GM18498 (cell line): Measurements from ENCODE around the gene RLN3.

Experiments used
- ATAC-seq: cut with Tn5 transposase; IDR thresholded peaks from one replicate; pipeline ENCODE4 v1.9.1; 2021; ENCODE audit warnings: mild to moderate bottlenecking, moderate library complexity; ENCODE audit not compliant: unreplicated experiment

Gene RLN3

DNA sequence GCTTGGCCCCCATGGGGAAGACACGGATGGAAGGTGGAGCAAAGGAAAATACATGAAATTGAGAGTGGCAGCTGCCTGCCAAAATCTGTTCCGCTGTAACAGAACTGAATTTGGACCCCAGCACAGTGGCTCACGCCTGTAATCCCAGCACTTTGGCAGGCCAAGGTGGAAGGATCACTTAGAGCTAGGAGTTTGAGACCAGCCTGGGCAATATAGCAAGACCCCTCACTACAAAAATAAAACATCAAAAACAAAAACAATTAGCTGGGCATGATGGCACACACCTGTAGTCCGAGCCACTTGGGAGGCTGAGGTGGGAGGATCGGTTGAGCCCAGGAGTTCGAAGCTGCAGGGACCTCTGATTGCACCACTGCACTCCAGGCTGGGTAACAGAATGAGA is 24.5 kb downstream of the RLN3 start:
- ATAC-seq, result no peak

- no peak for ATAC-seq
These were observed 25.1 kb downstream of the RLN3 start for GRCh38 chr19:14053032-14053431.

- no peak for ATAC-seq
These were observed 25.6 kb downstream of the RLN3 start for GRCh38 chr19:14053500-14053899.

- ATAC-seq, result no peak
These were observed 26.2 kb downstream of the RLN3 start for GRCh38 chr19:14054099-14054498.

DNA sequence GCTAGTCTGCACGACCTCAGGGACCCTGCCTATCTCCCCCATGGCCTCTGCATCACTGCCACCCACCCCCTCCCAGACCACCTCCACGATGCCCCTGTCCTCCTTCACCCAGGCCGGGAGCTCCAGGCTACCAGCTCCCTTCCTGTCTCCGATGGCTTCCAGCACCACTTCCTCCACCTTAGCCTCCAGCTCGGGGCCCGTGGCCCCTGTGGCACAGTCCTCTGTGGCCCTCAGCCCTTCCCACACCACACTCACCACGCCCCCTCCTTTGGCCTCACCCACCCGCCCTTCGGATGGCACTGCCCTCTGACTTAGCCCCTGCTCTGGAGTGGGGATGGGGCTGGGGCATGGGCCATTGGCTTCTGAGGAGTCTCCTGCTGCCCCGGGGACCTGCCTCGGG is 26.8 kb downstream of the RLN3 start:
- no peak for ATAC-seq

DNA sequence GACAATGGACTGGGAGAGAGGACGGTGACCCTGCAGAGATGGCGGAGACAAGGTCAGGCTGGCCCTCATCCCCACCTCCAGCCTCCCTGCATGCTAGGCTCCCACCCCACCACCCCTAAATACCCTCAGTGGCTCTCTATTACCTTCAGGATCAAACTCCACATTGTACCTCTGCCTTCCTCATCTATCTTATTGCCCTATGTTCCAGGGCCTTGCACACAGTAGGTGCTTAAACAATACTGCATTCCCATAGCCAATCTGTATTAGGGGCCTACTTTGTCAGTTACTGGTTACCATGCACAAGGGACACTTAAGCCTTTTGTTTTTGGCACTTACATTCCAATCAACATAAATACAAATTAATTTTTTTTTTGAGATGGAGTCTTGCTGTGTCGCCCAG is 27.4 kb downstream of the RLN3 start:
- no peak for ATAC-seq

DNA sequence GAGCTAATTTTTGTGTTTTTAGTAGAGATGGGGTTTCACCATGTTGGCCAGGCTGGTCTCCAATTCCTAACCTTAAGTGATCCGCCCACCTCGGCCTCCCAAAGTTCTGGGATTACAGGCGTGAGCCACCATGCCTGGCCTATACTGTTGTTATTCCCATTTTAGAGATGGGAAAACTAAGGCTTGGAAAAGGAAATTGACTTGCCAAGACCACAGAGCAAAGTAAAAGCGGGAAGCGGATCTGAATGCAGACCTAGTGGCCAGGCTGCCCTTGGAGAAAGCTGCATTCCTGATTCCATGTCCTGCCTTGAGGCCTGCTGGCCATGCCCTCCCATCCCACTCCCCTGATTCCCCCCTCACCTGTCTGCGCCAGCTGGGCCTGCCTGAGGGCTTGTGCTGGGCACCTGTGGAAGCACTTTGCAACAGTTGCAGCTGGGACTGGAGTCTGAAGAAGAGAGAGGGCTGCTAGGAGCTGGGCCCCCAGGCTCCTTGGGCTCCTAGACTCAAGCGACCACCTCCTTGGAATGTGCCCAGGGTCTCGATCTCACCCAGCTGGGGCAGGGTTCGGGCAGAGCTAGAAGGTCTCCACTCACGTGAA is 28.2 kb downstream of the RLN3 start:
- ATAC-seq, result no peak

DNA sequence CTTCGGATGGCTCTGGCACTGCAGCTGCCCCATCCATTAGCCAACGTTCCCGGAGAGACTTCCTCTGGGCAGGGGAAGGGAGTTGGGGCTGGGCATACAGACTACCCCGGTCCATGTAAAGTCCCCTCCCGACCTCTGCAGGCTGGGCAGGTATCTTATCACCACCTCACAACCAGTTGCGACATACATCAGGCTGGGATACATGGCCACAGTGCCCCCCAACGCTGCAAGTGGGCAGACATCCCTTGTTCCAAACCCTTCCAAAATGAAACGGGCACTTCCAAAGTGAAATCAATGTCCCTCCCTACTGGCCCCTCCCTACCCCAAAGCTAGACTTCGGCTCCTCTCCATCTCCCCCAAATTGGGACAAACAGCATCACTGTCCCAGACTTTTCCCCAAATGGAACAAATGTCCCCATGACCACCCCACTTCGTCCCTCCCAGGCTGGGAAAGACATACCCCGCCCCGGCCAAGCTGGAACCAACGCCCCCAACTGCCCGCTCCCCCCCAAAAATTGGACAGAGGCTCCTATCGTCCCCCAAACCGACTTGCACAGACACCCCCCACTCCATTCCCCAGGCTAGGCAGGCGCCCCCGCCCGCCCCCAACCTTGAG is 28.9 kb downstream of the RLN3 start:
- ATAC-seq, result no peak

GRCh38 chr19:14058182-14059092 is 30.5 kb downstream of the RLN3 start:
- no peak for ATAC-seq

GRCh38 chr19:14059093-14059480 is 31.1 kb downstream of the RLN3 start:
- ATAC-seq, result no peak

DNA sequence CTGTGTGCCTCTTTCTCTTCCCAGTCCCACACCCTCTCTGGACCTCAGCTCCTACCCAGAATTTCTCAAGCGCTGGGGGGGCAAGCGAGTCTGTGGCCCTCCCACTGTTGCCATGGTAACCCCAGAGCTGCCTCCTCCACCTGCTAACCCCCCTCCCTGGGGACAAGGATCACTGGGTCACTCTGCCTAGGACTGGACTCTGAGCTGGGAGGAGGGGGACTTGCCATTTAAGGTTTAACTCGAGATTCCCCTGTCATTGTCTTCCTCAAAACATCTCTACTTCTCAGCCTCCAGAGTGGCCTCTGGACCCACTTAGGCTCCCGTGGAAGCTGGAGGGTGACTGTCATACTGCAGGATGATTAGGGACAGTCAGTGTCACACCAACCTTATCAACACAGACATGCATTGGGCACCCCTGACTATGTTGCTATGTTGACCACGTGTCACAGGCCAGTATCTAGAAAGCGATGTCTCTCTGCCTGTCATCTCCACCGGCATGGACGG is 31.8 kb downstream of the RLN3 start:
- no peak for ATAC-seq

GRCh38 chr19:14061081-14061749 is 33.3 kb downstream of the RLN3 start:
- no peak for ATAC-seq

DNA sequence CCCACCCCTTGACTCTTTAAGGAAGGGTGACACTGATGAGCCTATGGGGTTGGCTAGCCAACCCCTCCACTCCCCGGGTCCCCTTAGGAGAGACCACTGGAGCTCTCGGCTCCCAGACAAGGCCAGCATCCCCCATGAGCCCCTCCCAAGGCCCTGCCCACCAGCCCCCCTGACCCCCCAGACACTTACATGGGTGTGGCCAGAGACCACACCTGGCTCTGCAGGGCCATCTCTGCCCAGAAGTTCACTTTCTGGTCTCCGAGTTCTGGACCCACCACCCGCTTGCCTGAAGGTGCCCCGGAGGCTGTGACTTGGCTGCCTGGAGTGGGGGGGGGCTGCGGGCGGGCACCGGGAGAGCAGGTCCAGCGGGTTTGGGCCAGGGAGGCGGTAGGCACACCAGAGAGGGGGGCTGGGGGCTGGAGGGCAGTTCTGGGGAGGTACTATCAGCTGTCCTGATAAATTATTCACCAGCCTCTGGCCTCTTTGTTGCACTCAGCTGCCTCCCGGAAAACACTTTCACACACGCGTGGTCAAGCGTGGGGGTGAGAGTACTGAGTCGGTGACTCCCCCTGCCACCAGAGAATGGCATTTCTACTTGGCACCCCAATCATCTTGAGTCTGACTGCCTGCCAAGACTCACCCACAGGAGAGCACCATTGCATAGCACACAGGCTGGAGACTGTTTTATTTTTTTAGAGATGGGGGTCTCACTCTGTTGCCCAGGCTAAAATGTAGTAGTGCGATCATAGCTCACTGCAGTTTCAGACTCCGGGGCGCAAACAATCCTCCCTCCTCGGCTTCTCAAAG is 34.0 kb downstream of the RLN3 start, which contains the start of gene PALM3:
PALM3 (minus strand) TSS at position 326 of the 807 bp plus-strand sequence; CDS start at position 230, 96 bp downstream.
- ATAC-seq, result no peak

GRCh38 chr19:14062558-14062855 is 34.6 kb downstream of the RLN3 start:
- ATAC-seq, result no peak

- no peak for ATAC-seq
These were observed 35.2 kb downstream of the RLN3 start for GRCh38 chr19:14063105-14063504.

GRCh38 chr19:14066134-14066533 is 38.2 kb downstream of the RLN3 start:
- no peak for ATAC-seq

DNA sequence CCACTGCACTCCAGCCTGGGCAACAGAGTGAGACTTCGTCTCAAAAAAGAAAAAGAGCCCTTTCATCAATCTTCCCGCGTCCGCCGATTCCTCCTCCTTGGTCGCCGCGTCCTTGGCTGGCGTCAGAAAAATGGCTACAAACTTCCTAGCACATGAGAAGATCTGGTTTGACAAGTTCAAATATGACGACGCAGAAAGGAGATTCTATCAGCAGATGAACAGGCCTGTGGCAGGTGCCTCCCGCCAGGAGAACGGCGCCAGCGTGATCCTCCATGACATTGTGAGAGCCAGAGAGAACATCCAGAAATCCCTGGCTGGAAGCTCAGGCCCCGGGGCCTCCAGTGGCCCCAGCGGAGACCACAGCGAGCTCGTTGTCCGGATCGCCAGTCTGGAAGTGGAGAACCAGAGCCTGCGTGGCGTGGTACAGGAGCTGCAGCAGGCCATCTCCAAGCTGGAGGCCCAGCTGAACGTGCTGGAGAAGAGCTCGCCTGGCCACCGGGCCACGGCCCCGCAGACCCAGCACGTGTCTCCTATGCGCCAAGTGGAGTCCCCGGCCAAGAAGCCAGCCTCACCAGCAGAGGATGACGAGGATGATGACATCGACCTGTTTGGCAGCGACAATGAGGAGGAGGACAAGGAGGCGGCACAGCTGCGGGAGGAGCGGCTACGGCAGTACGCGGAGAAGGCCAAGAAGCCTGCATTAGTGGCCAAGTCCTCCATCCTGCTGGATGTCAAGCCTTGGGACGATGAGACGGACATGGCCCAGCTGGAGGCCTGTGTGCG is 42.5 kb downstream of the RLN3 start:
- ATAC-seq, result no peak

GRCh38 chr19:14072535-14073260 is 44.8 kb downstream of the RLN3 start, which contains the start of gene MISP3:
MISP3 (plus strand) TSS chr19:14072786; CDS start chr19:14073310, 524 bp downstream.
- peak; percentile 36 for ATAC-seq
